ENCODE results near the gene CMKLR1.

CMKLR1 gene

GRCh38 chr12:108335349-108336119 is 3.6 kb downstream of the CMKLR1 start:
- no peak for DNase-seq (ENCODE audit: low spot score)

DNA sequence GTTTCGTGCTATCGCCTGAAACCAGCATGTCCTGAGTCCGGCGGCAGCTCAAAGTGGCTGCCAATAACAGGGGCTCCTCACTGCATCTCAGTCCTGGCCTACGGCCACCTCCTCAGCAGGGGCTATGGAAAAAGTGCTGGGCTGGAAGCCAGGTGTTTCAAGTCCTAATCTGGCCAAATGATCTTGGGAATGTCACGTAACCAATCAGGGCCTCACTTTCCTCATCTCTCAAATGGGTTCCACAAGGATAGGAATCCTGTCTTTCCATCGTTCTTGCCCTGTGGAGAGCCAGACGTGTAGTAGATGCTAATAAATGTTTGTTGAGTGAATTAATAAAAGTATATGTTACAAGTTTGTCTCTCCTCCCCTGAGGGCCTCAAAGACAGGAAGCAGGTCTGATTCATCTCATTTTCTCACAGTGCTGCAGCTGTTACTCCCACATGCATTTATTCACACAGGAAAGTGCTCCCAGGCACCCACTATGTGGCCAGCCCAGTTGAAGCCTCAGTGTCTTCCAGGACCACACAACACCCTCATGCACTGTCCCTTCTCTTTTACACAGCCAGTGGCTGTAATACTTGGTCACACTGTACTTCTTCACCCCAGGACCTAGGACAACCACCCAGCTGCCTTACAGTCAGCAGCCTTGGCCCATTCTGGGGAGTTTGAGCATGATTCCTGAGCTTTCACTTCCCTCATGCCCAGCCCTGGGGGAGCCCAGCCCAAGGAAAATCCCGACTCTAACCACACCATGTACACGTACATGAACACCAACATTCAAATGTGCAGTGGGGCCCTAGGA is 5.0 kb downstream of the CMKLR1 start:
- no peak for DNase-seq (ENCODE audit: low spot score)

DNA sequence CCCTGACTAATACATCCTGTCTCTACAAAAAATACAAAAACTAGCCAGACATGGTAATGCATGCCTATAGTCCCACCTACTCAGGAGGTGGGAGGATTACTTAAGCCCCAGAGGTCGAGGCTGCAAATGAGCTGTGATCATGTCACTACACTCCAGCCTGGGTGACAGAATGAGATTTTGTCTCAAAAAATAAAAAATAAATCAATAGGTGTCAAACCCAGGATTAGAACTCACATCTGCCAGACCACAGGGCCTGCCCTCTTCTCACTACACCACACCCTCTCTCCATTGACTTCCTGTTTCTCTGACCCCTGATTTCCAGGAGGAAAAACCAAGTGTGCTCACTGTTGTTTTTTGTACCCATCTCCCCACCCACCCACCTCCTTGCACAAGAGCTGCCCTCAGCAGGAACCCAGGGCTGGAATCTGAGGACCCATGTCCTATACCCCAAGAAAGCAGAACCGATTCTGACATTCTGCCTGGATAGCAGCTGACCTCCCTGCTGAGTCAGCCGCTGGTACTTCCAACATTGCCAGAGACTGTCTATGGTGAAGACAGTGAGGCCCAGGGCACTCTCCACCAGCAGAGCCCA is 6.2 kb downstream of the CMKLR1 start:
- DNase-seq (ENCODE audit: low spot score) = no peak

GRCh38 chr12:108328420-108328819 is 10.7 kb downstream of the CMKLR1 start:
- no peak for DNase-seq (ENCODE audit: low spot score)

DNA sequence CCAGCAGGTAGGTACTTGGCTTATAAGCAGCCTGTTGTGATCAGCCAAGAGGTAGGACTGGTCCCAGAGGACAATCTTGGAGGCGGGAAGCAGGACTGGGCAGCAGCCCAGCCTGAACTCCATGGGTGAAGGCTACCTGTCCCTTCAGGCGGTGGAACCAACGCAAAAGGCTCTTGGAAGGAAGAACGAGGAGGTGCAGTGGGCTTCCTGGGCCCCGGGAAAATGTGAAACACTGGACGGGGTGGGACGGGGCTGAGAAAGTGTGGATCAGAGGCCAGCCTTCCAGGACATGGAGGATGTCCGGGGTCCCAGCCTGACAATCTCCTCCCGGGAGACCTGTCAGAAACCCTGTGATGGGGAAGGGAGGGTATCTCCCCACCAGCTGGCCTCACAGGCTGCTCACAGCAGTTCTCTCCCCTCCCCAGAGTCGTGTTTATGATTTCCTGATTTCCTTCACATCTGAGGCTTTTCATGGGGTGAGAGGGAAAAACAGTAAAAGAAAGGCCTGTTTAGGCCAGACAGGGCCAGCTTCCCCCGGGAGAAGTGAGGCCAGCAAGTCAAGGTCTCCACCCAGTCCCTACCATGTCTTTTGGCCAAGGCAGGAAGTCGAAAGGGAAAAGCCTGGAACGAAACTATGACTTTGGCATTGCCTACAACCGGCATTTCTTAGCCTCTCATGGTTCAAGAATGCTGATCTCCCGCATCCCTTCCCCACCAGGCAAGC is 11.3 kb downstream of the CMKLR1 start:
- DNase-seq (ENCODE audit: low spot score) = no peak

DNA sequence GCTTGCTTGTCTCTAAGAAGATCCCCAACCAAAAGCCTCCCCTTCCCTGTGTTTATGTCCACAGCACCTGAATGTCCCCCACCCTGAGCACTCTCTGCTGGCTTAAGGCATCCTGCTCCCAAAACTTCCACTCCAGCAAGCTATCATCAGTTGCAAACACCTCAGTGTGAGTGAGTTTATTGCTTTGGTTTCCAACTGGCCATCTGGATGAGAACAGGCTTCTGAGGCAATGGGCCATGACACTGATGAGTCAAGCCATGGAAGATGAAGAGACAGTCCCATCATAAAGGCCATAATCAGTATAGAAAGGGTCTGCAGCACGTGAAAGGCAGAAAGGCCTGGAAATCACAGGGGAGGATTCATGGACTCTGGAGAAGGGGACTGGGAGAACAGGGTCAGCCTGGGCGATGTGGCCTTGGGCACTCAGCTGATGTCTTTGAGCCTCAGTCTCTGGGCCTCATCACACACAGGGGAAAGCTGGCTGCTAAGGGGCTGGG is 12.8 kb downstream of the CMKLR1 start:
- DNase-seq (ENCODE audit: low spot score) = no peak

DNA sequence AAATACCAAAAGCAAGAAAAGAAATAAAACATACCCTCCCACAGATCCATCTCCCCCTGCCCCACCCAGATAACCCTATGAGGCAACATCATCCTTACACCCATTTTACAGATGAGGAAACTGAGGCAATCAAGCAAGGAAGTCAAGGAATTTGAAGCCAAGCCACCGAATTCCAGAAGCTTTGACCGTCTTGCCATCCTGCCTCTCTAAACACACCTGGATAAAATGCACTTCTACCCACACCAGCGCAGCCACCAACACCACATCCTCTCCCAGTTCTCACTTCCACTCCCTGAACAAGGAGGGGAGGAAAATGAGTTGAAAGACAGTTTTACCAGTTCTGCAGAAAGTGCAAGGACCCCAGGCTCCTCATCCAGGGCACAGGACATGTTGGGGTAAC is 13.6 kb downstream of the CMKLR1 start:
- DNase-seq (ENCODE audit: low spot score) = no peak

DNA sequence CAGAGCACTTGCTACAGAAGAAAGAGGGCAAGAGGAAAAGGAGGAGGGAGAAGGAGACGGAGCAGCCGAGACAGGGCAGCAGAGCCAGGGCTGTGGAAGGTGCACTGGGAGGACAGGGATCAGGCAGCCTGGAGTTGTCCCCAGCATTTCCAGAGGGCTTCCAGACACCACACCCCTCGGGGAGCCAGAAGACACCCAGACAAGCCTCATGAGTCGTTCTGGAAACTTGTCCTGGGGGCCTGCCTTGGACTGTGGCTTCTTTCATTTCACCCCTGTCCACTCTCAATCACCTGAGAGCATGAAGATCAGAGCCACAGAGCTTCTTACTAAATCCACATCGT is 14.1 kb downstream of the CMKLR1 start:
- no peak for DNase-seq (ENCODE audit: low spot score)

GRCh38 chr12:108324351-108325017 is 14.6 kb downstream of the CMKLR1 start:
- no peak for DNase-seq (ENCODE audit: low spot score)

DNA sequence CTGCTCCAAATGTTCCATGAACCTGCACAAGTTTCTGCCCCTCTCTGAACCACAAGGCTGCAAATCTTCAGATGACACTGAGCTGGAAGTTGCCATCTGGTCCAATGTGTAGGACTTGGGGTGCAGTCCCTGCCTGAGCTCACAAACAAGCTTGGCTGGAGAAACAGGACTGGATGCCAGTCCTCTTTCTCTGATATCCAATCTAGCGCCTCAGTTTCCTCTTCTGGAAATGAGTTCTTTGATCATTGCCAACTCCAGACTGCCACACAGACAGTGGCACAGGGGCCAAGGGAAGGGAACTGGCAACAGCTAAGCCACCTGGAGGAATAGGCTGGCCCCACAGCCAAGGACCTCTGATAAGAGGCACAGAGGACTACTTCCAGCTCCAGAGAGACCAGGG is 15.5 kb downstream of the CMKLR1 start:
- DNase-seq (ENCODE audit: low spot score) = no peak

- DNase-seq (ENCODE audit: low spot score) = no peak
These were observed 16.1 kb downstream of the CMKLR1 start for GRCh38 chr12:108322998-108323397.

- no peak for DNase-seq (ENCODE audit: low spot score)
These were observed 17.4 kb downstream of the CMKLR1 start for GRCh38 chr12:108321688-108322087.

- DNase-seq (ENCODE audit: low spot score) = no peak
These were observed 18.4 kb downstream of the CMKLR1 start for GRCh38 chr12:108320507-108321293.

DNA sequence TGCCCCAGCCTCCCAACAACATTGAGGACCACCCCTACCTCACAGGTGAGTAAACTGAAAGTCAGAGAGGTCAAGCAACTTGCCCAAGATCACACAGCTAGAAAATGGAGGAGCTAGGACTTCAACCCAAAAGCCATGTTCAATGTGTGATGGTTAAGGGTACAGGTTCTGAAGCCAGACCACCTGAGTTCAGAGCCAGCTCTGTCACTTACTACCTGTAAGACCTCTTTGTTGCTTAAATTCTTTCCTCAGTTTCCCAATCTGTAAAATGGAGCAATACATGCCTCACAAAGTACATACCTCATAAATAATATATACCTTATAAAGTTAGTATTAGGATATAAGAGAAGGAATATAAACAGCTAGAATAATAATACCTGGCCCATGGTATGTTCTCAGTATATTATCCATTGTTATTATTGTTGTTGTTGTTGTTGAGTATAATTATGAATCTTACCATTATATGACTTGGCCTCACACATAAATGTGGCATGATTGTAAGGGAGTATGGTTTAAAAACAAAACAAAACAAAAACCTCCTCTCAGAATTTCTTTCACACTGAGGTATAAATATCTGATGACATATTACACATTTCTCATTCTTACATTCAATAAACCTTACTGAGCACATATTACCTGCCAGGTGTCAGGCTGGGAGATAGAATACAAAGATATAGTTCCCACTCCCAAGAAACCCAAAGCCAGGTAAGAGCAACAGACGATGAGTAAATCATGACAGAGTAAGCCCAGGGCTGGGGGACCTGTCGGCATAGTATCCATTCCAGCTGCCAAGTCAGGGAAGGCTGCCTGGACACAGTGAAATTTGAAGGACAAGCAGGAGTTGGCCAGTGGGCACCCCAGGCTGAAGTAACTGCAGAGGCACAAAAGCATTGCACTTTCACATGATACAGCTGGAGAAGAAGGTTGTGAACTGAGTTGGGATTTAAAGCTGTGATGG is 19.6 kb downstream of the CMKLR1 start:
- DNase-seq (ENCODE audit: low spot score) = no peak

DNA sequence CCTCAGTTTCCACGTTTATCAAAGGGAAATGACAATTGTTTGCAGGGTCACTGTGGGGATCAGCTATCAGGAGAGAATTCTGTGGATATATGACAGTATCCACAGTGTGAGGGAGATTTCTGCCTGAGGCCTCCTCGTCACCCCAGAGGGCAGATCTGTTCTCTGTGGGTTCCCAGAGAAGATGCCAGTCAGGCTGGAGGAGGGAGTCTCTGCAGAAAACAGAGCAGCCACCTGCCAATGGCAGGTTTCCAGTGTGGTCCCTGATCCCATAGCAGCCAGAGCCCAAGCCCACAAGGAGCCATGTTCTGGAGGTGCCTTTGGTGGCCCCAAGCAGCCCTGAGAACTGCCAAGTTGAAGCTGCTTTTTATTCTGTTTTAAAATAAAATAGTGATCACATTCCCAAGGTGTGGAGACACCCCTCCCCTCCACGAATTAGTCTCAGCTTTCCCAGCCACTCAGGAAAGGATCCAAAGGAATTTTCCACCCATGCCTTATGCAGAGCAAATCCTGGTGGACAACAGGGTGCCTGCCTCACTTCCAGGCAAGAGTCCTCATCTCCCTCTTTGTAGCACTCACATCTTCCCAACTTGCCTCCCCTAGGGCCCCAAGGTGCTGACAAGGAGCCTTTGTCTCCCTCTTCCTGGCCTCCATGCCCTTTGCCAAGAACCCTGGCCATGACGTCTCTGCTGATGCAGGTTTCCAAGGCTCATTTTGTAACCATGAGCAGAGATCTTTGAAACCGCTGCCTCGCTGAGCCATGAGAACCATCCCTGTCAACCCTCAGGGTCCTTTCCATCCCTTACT is 20.4 kb downstream of the CMKLR1 start:
- no peak for DNase-seq (ENCODE audit: low spot score)

DNA sequence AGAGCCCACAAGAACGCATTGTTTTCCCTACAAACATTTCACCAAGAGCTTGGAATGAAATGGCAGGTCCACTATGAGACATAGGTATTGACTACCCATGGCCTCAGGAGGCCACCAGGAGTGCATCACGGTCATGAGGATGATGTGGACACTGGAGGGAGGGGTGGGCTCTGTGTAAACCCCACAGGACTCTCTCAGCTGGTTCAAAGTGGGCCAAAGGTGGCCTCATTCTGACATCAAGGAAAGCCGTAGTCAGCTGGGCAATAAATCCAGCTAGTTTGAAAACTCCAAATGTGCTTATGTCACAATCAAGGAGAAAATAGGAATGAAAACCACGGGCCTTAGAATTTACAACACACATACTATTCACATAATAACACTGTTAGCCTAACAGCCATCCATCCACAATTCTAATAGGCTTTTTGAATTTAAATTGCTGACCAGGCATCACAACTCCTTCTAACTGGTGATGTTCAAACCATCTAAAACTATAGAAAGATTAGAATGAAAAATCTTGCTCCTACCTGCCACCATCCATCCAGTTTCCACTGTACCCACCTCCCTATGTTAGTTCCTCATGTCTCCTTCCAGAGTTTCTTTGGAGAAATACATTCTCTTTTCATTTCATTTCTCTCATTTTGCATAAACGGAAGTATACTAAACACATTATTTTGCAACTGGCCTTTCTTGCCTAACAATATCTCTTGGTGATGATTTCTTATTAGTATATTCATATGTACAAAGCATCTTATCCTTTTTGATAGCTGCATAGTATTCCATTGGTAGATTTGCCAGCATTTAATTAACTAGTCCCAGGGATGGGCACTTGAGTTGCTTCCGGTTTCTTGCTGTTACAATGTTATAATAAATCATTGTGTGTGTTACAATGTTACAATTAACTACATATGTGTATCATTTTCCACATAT is 21.5 kb downstream of the CMKLR1 start:
- no peak for DNase-seq (ENCODE audit: low spot score)

GRCh38 chr12:108316176-108317086 is 22.7 kb downstream of the CMKLR1 start:
- no peak for DNase-seq (ENCODE audit: low spot score)
